ENCODE data around the gene PNISR.

The PNISR gene

GRCh38 chr6:99397287-99397686, 27.8 kb downstream of the PNISR start:
- DNase-seq, result no peak

DNA sequence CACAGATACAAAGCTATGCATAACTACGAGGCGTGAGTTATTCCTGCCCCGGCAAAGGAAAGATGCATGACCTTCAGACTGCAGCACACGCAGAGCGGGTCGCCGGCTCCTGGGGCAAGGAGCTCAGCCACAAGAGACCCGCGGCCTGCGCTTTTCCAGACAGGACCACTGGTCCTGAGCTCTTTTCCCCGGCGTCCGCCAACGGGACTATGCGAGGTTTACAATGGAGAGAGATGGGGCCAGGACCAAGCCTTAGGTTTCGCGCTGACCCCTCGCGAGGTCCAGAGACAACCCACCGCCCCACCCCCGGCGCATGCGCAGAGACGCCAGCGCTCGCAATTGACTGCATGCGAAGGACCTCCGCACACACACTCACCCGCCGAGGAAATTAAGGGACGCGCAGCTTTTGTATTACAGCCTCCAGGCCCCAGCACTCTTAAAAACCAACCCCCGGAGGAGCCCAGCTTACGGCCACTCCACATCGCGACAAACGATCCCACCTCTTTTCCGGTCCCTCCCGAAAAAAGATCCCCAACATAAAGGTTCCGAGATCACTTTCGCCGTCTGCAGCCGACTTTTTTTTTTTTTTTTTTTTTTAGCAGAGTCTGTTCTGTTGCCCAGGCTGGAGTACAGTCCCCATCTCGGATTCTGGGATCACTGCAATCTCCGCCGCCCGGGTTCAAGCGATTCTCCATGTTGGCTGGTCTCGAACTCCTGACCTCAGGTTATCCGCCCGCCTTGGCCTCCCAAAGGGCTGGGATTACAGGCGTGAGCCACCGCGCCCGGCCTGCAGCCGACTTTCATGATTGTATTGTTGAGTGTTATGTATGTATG, 31.2 kb downstream of the PNISR start, which contains the start of gene COQ3:
Gene COQ3, minus strand, starts transcription at position 498 of the 834 bp plus-strand sequence. Its CDS starts 16 bp downstream, at position 482.
- peak; percentile 56 for DNase-seq

- no peak for DNase-seq
Measured at GRCh38 chr6:99393366-99393697, 31.8 kb downstream of the PNISR start.

- no peak for DNase-seq
Measured at GRCh38 chr6:99390896-99391295, 34.2 kb downstream of the PNISR start.

DNA sequence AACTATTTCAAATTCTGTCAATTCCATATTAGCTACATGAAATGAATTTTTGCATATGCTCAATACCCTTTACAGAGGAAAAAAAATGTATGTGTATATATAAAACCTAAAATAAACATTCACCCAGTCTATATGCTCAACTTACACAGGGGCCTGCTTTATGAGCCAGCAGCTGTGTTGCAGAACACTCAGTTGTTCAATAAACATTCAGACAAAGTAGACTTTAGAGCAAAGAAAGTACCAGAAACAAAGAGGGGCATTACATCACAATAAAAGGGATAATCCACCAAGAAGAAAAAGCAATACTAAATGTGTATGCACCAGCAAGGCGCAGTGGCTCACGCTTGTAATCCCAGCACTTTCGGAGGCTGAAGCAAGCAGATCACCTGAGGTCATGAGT, 40.6 kb downstream of the PNISR start:
- no peak for DNase-seq

- DNase-seq, result no peak
Measured at GRCh38 chr6:99378636-99379035, 46.5 kb downstream of the PNISR start.

- no peak for DNase-seq
Measured at GRCh38 chr6:99369533-99369932, 55.6 kb downstream of the PNISR start.

DNA sequence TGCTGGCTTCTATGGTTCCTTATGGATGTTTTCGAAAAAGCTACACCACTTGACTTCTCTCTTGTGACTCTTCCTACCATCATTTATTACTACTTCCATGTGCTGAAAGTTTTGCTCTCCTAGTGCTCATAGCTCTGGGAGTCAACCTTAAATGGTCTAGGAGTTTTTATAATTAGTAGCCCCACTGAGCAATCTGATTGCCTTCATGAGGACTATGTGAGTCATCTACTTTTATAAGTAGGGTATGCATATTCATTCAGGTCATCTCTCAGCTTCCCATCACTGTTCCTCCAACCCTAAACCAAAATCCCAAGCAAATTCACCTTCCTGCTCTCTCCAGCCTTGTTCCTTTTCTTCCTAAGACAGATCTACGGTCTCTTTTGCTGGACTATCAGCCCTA, 58.3 kb downstream of the PNISR start:
- DNase-seq, result no peak

GRCh38 chr6:99364026-99364425, 61.1 kb downstream of the PNISR start:
- DNase-seq, result no peak

DNA sequence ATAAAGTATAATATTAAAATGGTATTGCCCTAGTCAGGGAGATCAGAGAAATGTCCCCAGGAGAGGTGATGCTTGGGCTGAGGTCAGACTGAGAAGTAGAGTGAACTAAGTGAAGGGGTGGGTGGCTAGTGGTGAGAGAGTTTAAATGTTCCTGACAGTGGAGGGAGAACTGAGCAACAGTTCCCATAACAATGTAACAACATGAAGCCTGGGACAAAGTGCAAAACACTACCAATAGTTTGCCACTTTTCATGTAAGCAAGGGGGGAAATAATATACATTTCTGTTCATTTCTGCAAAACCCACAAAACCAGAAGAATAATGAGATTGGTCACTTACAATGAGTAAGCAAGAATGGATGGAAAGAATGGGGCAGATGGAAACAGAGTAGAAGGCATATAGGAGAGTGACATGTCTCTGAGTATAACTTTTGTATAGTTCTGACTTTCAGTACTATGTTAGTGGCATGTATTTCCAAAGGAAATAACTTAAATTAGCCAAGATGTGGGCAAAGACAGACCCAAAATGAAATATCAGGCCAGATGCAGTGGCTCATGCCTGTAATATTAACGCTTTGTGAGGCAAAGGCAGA, 62.3 kb downstream of the PNISR start:
- DNase-seq, result no peak

DNA sequence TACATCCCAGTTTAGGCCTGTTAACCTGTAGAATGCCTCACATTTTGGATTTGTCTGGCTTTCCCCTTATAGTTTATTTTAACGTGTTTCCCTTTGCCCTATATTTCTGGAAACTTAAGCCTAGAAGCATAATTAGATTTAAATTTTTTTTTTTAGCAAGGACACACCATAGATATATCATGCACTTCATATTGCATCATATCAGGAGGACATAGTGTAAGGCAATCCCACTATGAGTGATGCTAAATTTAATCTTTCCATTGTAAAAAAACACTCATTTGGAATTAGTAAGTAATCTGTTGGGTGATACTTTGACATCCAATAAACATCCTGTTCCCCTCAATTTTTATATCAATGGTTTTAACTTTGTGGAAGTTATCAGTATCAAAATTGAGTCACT, 65.3 kb downstream of the PNISR start:
- DNase-seq, result no peak

DNA sequence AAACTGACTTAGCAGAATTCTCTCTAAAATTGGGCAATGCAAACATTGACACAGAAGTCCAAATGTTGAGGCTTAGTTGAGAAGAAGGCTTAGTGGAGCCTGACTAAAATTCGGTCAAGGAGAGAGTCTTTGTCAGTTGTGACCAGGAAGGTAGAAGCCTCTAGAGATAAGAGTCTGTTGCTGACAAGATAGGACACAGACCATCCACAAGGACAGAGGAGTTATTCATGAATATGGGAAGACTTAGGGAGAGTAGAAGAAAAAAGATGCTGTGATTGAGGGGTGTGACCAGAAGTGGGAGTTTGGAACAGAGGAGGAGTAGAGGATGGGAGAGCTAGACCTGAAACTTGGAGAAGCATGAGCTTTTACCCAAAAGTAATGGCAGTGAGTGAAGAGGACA, 68.5 kb downstream of the PNISR start:
- no peak for DNase-seq

- no peak for DNase-seq
Measured at GRCh38 chr6:99354983-99355382, 70.1 kb downstream of the PNISR start.

- DNase-seq, result no peak
Measured at GRCh38 chr6:99353126-99353525, 72.0 kb downstream of the PNISR start.

DNA sequence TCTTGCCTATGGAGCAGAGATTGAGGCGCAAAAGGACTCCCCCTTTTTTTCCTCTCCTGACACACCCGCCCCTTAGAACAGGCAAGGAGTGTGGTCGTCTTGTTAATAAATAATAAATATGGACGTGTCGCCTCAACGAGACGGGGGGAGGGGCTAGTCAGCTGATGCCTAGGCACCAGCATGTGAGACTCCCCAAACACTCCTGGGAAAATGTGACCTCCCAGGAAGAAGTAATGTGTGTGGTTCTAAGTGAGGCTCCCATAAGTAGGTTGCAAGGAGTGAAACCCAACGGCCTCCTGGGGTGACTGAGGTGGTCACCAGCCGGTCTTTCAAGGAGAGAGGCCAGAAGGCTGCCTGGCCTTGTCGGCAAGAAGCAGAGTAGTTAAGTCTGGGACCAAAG, 74.5 kb downstream of the PNISR start:
- no peak for DNase-seq

DNA sequence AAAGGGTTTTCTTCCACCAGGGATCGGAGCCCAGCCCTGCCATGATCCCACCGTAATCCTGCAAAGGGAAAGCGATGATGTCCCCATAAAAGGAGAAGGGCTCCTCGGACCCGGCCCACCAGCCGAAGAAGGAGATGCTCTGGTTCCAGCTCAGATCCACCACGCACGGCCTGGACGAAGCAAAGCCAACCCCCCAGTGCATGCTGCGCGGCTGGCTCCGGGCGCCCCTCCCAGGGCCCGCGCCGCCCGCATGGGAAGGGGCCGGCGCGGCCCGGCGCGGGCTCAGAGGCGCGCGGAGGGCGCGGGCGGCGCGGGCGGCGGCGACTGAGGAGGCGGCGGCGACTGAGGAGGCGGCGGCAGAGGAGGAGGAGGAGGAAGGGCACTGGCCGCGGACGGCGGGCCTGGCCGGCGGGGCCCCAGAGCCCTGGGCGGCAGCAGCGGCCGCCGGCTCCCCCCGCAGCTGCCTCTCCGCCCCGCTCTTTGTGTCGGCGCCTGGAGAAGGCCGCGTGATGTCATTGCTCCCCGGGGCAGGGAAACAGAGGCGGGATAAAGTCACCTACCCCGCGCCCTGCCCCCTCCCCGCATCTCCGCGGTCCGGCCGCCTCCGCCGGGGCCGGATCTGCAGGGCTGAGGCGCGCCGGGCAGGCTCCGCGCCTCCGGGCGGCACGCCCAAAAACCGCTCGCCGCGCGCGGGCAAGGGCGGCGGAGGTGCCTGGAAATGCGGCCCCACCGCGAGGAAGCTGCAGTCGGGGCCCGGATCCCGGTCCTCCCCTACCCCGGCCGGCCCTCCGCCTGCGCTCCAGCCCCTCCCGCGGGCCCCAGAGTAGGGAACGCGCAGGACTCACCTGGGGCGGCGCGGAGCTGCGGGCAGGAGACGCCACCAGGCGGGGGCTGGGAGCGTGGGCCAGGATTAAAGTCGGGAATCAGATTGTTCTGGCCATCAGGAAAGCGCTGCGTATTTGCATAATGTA, 75.7 kb downstream of the PNISR start, which contains the start of gene FAXC:
Gene FAXC, minus strand, starts transcription at position 504 of the 971 bp plus-strand sequence. Its CDS starts 302 bp downstream, at position 202.
- no peak for DNase-seq

DNA sequence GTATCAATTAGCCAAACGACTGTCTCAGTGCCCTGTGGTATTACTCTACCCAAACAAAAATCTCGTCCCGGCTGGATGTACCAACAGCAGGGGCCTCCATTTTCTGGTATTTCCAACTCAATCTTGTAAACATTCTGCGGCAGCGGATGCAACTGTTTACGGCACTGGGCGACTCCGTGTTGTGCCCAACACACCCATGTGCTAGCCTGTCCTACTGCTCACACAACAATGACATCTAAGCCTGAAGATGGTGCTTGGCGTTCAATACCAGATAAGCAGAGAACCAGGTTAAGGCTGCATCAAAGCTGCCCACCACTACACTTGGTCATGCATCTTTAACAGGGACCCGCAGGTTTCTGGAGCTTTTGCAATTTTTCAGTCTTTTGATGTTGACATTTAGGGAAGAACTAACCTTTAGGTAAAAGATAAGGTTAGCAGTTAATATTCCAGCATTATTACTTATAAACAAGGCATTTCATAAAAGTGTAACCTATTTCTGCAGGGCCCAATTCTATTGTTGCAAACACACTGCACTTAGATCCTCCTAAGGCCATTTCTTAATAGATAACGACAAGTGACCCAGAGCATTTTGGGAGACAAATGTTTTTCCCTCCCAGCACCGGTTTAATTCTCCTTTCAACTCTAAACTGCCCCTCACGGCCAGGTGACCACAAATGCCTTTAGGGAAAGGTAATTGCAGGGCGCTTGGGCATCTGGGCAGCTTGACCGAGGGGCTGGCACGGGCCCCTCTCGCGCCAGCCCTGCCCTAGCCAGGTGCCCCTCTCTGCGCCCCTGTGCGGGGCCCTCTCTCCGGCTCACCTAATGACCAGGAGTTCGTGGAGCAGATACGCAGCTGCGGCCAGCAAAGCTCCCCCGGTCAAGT, 76.6 kb downstream of the PNISR start:
- DNase-seq, result no peak
